KBM-7 (cell line): ENCODE data around the gene TAS2R41.

Experiments used
- DNase-seq: peaks from one replicate; pipeline ENCODE4 v3.0.0-alpha.2; 2015
- in situ Hi-C: fragments of 300-500 bp; cut with MboI; formaldehyde crosslinking; loops from 2 replicates; pipeline ENCODE4 v1.14.3; 2020; ENCODE audit warnings: low sequenced_read_pairs, low pct_unique_long_range_greater_than_20kb, mixed read lengths

Gene TAS2R41

GRCh38 chr7:143477501-143478150 lies at the start of gene TAS2R41:
TSS of gene TAS2R41 (plus strand) at chr7:143477873. CDS start at chr7:143477873, 0 bp downstream.
- in situ Hi-C loops: no loop called here
- no peak for DNase-seq

- in situ Hi-C loops: no loop called here
- no peak for DNase-seq
Measured at GRCh38 chr7:143429770-143430698, 47.6 kb upstream of the TAS2R41 start.

- DNase-seq: no peak
- in situ Hi-C loops: no loop called here
Measured at GRCh38 chr7:143431109-143431508, 46.6 kb upstream of the TAS2R41 start.

DNA sequence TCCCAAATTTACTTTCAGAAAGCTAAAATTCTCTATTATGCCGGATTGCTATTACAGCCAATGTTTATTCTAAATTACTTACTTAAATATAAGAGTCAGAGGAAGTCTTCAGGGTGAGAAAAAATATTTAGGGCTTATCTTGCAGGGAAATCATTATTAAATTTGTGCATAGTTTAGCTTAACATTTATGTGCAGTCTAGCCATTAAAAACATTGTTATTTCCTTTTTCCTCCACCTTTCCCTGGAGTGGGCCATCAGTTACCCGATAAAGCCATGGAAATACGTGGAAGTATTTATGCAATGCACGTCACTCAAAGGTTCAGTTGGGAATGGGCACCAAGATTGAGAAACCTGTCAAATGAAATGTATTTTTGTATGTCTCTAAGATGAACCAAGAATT lies 43.9 kb upstream of the TAS2R41 start:
- no peak for DNase-seq
- in situ Hi-C loops: no loop called here

DNA sequence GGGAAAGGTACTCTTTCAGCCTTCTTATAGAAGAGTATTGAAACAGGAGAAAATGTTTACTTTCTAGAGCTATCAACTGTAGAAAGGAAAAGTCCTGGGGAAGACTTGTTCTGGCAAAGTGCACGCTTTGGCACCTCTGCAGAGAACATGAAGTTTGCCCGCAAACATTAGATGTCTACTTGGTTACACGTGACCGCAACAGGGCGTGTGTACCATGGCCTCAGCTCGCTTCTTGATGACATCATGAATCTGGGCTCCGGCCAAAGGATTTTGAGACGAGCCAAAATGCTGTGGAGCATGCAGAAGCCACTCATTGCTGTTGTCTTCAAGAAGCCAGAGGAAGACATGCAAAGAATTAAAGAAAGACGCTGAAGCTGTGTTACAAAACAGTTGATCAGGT lies 43.0 kb upstream of the TAS2R41 start:
- in situ Hi-C loops: no loop called here
- no peak for DNase-seq

GRCh38 chr7:143435266-143435665 lies 42.4 kb upstream of the TAS2R41 start:
- no peak for DNase-seq
- in situ Hi-C loops: no loop called here

DNA sequence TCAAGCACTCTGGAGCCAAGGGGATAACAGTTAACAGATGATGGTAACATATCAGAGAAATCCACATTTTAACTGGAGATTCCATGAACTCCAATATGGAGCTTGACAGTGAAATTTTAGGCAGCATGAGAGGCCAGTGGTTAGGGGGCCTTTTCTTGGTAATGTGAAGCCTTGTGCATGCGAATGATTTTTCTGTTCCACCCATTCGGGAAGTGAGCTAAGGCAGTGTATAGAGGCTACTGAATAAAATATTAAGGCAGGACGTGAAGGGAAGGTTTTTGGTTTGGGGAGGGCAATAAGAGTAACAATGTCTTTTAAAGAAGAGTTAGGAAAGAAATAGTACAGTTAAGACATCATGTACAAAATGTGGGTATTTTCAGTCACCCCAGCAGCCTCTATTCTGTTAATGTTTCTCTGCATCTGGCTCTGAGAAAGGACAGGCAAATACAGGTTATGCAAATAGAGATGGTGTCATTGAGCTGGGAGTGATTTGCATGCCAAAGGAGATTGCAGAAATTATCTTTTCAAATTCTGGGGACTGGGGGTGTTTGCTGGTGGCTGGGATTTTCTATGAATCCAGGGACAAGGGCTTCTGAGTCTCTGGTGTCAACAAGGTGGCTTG lies 41.2 kb upstream of the TAS2R41 start:
- in situ Hi-C loops: no loop called here
- DNase-seq: no peak

DNA sequence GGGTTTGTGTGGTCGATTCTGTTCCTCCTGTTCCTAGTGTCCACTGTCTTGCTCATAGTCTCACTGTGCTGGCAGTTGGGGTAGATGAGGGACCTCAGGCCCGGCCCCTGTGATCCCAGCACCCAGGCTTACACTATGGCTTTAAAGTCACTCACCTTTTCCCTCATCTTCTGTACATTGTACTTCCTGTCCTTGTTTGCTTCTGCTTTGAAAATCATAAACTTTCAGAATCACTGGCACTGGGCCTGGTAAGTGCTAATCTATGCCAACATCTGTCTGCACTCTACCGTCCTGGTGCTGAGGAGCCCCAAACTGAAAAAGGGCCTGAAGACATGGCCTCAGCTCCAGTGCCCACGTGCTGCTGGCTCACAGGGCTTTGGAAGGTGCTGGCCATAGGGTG lies 40.1 kb upstream of the TAS2R41 start:
- in situ Hi-C loops: no loop called here
- DNase-seq: no peak

DNA sequence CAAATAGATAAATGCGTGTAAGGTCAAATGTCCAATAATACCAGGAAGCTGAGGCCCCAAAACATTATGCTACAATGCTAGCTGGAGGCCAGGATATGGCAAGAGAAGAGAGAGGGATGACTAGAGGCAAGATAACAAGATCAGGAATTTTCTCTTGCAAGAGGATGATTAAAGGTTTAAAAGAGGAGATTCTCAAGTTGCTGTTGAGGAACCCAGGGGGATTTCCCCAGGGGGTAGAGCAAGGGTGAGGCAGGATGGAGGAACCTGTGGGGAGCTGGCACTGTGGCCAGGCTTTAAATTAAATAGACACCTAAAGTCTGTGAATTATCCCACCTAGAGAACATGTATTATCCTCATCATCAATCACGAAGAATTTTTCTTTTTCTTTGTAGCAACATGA lies 37.8 kb upstream of the TAS2R41 start:
- in situ Hi-C loops: no loop called here
- DNase-seq: no peak

GRCh38 chr7:143443153-143443552 lies 34.5 kb upstream of the TAS2R41 start, which contains the start of gene TAS2R60:
TSS of gene TAS2R60 (plus strand) at chr7:143443453. CDS start at chr7:143443453, 0 bp downstream.
- in situ Hi-C loops: no loop called here
- DNase-seq: no peak

- DNase-seq: no peak
- in situ Hi-C loops: no loop called here
Measured at GRCh38 chr7:143444063-143444782, 33.5 kb upstream of the TAS2R41 start.

DNA sequence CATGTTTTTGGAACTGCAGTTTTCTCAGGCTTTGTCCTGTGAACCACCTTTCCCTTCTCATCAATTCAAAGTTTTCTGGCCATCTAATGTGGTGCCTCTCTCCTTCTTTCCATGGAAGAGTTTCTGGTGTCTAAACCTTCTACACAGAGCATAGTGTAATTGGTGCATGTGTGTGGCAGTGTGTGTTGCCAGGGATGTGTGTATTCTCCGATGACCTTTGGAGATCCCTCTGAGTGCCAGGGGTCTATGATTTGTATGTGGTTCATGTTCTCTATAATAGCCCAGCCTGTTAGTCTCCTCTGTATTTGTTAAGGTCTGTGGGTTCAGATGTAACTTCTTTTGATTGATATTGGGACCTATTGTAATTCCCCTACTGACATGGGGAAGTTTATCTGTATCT lies 32.9 kb upstream of the TAS2R41 start:
- in situ Hi-C loops: no loop called here
- DNase-seq: no peak

GRCh38 chr7:143447466-143447865 lies 30.2 kb upstream of the TAS2R41 start:
- no peak for DNase-seq
- in situ Hi-C loops: no loop called here

- in situ Hi-C loops: no loop called here
Measured at GRCh38 chr7:143448429-143448828, 29.2 kb upstream of the TAS2R41 start.

GRCh38 chr7:143449793-143450192 lies 27.9 kb upstream of the TAS2R41 start:
- DNase-seq: no peak
- in situ Hi-C loops: no loop called here

More at GRCh38 chr7:143448429-143448828, 29.2 kb upstream of the TAS2R41 start:
- no peak for DNase-seq

DNA sequence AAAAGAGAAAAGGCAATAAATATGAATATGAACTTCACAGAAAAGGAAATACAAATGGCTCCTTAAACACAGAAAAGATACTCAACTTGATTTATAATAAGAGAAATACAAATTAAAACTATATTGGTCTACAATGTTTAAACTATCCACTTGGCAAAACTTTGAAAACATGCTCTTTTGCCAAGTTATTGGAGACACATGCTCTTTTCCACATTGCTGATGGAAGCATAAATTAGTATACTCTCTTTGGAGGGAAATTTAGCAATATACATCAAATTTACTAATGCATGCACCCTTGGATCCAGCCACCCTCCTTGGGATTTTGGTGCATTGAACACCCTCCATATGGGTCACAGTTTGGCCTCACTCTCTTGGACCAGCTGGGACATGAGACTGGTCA lies 26.6 kb upstream of the TAS2R41 start:
- in situ Hi-C loops: no loop called here
- DNase-seq: no peak

DNA sequence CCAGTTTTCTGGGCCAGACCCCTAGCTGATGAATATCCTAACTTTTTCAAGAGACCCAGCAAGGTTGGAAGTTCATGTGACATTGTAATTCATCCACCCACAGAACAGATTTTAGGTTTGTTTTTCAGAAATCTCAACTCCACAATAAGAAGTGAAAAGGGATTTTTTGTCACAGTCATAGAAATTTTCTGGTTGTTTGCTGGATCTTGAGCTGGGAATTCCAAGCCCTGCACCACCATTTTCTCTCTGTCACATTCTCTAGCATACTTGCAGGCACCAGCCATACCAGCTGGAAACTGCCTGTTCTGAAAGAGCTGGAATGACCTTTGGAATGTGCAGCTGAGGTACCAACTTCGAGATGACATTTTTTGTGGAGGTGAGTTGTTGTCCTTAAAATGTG lies 25.9 kb upstream of the TAS2R41 start:
- in situ Hi-C loops: no loop called here
- no peak for DNase-seq

- DNase-seq: no peak
- in situ Hi-C loops: no loop called here
Measured at GRCh38 chr7:143452495-143452894, 25.2 kb upstream of the TAS2R41 start.

DNA sequence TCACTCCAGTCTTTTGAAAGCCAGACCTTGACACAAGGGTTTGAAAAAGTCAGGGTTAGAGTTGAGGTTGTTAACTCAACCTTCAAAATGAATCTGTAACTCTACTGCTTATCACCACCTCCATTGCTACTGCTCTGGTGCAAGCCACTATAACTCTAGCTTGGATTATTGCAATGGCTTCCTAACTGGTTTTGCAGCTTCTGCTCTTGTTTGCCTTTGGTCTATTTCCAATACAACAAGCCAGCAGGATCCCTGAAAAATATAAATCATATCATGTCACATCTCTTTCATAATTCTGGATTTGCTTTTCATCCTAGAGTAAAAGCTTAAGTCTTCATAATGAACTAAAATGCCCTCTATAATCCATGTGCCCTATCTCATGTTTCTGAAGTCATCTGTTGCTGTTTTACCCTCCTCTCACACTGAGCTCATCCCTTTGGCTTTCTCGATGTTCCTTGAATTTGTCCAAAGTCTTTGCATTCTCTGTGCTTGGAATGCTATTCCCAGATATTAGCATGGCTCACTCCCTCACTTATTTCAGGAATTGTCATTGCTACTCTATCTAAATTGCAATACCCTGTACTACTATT lies 23.5 kb upstream of the TAS2R41 start:
- no peak for DNase-seq
- in situ Hi-C loops: no loop called here
